HG03460 (cell line): ENCODE results near the gene EIF4H.
"Not testable (repeated sequence)": the region's sequence is repeated elsewhere in the genome, so short reads cannot be mapped to it uniquely, and the experiment has no call there.

Experiments
- ATAC-seq: cut with Tn5 transposase; IDR thresholded peaks from one replicate; pipeline ENCODE4 v1.9.1; 2021; ENCODE audit not compliant: unreplicated experiment

The EIF4H gene

GRCh38 chr7:74174606-74175082, 488 bp downstream of the EIF4H start:
- ATAC-seq = peak; percentile 32

DNA sequence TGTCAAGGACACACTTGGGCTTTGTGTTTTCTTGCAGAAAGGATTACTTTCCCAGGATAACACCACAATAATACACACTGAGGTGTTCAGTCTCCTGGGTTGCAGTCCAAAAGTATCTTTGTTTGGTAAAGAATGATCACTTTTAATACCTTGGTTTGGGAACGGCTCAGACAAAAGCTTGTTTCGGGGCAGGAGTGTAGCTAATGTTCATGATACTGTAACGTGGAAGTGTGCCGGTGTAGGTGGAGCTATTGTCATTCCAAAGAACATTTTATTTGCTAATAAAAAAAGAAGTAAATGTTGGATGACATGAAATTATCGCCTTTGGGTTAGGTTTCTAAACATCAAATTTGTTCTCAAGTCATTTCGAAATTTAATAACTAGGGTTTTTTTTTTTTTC, 1.2 kb downstream of the EIF4H start:
- ATAC-seq = no peak

DNA sequence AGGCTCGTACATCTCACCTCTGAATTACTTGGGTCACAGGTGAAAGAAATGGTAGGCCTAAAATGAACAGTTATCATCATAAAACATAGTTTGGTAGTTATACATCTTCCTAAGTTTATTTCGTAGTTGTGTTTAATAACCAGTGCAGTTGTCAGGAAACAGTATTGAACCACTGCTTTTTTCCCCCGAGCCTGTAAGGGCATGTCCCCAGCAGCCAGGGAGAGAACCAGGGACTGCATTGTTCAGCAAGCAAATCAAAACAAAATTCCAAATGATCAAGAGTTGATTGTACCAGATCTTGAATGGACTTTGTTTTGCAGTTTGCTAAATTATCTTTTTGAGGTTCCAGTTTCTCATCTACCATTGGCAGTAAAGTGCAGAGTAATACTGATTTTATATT, 2.4 kb downstream of the EIF4H start:
- ATAC-seq = no peak

GRCh38 chr7:74178632-74179031, 4.5 kb downstream of the EIF4H start:
- no peak for ATAC-seq

DNA sequence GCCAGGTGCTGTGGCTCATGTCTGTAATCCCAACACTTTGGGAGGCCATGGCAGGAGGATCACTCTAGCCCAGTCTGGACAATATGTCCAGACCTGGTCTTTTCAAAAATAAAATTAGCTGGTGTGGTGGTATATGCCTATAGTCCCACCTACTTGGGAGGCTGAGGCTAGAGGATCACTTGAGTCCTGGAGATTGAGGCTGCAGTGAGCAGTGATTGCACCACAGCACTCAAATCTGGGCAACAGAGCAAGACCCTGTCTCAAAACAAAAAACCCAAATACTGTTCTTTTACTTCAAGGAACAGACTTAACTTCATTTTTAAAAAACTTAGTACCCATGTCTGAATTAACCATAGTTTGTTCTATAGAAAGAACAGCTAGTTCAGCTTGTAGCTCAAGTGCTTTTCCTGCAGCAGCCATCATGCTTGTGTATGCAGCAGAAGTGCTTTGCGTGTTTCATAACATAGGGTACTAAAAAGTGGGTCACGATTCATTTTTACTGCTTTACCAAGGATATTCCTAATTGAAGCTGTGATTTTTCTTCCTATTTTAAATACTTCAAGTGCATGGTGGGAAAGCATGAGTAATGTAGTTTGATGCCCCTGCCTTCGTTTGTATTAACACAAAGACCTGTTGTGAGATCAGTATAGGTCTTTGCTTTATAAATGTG, 5.9 kb downstream of the EIF4H start:
- ATAC-seq = no peak

GRCh38 chr7:74180866-74181265, 6.7 kb downstream of the EIF4H start:
- ATAC-seq = no peak

GRCh38 chr7:74181821-74182220, 7.7 kb downstream of the EIF4H start:
- no peak for ATAC-seq

DNA sequence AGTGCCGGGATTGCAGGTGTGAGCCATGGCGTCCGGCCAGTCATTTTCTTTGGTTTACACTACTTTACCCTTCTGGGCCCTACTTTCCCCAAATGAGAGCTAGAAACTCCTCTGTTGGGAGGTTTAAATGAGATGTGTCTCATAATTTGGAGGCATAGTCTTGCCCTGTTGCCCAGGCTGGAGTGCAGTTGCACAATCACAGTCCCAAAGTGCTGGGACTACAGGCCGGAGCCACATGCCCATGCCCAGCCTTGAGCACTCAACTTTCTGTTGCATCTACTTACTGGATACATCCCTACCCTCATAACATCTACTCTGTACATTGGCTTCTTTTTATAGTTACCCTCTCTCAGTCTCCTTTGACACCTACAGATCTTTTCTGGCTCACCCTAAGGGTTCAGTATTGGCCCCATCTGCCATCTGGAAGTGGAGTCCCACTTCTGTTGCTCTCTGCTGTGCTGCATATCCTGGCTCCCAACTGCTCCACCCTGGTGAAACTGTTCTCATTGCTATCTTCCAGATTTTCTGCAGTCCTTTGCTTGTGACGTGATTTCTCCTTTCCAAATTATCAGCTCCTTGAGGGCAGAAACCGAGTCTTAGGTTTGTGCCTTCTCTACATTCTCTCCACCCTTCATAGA, 8.4 kb downstream of the EIF4H start:
- ATAC-seq = no peak

GRCh38 chr7:74183142-74183541, 9.0 kb downstream of the EIF4H start:
- no peak for ATAC-seq

DNA sequence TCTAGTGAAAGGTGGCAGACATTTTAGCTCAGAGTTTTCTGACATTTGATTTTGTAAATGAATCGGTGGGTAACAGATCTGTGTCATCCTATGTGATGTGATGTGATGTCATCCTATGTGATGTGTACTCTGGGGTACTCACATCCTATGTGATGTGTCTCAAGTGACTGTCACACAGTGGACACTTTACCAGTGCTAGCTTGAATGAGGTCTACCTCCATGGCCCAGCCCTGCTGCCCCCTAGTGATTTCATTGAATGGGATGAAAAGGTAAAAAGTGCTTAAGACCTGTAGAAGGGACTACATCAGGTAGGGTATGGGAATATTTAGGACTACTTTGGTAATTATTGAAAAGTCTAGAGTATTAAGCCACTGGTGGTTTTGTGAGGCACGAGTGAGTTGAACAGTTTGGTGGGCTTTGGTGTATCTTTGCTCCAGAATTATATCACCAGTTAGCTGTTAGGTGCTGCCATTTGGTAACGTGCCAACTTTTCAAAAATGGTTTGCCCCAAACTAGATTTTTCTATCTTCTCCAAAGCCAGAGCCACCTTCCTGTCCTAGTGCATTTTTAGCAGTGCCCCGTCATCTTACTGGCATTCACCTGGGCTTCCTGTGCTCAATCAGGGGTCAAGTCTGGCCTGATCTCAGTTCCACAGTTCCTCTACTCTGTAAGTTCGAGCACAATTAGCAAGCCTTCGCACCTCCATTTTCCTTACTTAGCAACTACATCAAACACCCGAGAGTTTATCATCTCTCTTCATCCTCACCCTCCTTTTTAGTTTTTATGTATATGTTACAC, 9.7 kb downstream of the EIF4H start:
- ATAC-seq = no peak

DNA sequence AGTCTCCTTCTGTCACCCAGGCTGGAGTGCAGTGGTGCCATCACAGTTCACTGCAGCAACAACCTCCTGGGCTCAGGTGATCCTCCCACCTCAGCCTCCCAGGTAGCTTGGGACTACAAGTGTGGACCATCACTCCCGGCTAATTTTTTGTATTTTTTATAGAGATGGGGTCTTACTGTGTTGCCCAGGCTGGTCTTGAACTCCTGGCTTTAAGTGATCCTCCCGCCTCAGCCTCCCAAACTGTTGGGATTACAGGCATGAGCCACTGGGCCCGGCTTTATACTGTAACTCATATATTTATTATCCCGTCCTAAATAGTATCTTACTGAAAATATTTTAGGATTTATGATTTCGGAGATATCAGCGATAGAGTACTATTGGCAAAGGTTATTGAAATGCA, 10.9 kb downstream of the EIF4H start:
- no peak for ATAC-seq

- no peak for ATAC-seq
These were observed 11.5 kb downstream of the EIF4H start for GRCh38 chr7:74185636-74186035.

- ATAC-seq = no peak
These were observed 13.9 kb downstream of the EIF4H start for GRCh38 chr7:74187915-74188675.

DNA sequence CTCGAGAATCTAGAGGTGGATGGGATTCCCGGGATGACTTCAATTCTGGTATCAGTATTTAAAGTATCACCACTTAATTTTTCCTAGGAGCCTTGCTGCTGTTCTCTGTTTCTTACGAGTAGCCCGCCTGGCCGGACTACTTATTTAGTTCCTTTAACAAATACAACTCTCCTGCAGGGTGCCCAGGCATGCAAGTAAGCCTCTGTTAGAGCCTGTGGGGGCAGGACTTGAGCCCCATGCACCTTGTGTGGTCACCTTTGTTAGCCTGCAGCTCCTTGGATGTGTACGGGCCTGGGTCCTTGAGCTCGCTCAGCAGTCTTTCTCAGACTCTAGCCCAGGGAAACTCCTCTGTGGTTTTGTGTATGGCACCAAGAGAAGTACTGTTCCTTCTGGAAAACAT, 16.1 kb downstream of the EIF4H start:
- no peak for ATAC-seq

DNA sequence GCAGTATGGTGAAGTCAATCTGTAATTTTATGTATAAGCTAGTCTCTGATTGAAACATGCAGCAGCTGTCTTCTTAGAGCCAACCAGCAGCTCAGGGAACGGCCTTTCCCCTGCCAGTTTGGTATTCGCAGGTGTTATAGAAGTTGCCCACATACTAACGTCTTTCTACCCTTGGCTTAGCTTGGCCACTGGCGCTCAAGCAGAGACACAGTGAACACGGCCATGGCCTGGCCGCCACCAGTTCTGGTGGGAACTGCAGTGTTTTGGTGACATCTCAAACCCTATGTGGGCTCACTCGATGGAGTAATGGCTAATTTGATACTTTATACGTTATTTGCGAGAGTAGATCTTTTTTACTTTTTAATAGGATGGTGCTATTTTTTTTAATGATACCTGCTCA, 17.1 kb downstream of the EIF4H start:
- ATAC-seq = no peak

- no peak for ATAC-seq
These were observed 18.9 kb downstream of the EIF4H start for GRCh38 chr7:74193054-74193453.

- no peak for ATAC-seq
These were observed 19.8 kb downstream of the EIF4H start for GRCh38 chr7:74193913-74194312.

- no peak for ATAC-seq
These were observed 20.5 kb downstream of the EIF4H start for GRCh38 chr7:74194686-74195085.

DNA sequence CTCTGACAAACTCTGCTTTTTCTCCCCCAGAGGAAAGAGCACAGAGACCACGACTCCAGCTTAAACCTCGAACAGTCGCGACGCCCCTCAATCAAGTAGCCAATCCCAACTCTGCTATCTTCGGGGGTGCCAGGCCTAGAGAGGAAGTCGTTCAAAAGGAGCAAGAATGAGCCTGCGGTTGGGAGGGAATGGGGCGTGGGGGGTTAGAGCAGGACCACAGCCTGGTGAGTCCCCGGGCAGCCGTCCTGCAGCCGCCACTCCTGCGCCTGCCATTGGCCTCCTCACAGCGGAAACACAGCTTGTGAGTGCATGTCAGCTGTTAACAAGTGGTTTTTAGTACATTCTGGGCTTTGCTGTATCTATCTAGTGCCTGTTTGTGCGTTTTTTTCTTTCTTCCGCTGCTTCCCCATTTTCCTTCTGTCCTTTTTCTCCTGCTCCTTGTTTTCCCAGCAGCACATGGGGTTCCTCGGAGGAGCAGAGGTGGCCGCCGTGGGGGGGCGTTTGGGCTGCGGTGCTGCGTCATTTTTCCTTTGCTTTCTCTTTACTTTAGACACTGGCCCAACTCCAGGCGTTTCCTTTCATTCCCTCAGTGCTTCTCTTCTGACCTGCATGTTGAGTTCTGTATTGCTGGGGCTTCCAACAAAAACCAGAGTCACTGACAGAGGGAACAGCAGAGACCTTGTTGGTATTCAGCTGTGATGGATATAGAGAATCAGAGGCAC, 21.1 kb downstream of the EIF4H start:
- ATAC-seq = not testable (repeated sequence)

DNA sequence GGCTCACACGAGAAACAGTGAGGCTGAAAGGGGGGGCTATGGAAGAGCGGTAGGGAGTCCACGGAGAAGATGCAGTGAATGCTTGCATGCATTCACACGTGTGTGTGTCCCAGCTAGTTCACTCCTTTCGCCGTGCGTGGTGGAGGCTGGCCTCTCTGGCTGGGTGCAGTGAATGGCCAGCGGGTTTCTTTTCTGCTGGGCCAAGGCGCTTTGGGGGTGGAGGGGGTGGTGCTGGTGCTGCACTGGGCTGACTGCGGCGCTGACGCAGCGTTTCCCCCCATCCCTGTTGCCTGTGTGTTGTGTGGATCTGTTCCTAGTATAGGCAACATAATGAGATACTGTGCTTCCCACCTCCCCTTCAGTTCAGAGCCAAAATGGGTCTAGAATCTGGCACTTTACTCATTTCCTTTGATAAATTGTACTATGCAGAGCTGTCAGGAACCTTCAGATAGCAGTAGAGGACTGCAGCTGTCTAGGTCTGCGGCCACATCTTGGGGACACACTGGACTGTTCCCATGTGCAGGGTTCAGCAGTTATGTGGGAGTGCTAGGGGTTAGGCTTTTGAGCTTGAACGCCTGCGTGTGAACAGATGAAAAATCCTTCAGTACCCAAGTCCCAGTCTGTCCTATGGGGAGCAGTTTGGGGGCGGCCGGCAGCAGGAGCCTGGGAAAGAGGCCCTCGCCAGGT, 22.0 kb downstream of the EIF4H start:
- not testable (repeated sequence) for ATAC-seq
